SH-SY5Y (cell line): Measurements from ENCODE around the gene APOBEC3B.

Experiments used
- GATA2 ChIP-seq: IDR thresholded peaks from 2 replicates; pipeline ENCODE4 v1.6.1; 2011; ENCODE audit warnings: mild to moderate bottlenecking, low read depth, low read length
- GATA3 ChIP-seq: IDR thresholded peaks from 2 replicates; pipeline ENCODE4 v1.6.1; 2011; ENCODE audit warnings: low read depth, mild to moderate bottlenecking, low read length, moderate library complexity

APOBEC3B gene

DNA sequence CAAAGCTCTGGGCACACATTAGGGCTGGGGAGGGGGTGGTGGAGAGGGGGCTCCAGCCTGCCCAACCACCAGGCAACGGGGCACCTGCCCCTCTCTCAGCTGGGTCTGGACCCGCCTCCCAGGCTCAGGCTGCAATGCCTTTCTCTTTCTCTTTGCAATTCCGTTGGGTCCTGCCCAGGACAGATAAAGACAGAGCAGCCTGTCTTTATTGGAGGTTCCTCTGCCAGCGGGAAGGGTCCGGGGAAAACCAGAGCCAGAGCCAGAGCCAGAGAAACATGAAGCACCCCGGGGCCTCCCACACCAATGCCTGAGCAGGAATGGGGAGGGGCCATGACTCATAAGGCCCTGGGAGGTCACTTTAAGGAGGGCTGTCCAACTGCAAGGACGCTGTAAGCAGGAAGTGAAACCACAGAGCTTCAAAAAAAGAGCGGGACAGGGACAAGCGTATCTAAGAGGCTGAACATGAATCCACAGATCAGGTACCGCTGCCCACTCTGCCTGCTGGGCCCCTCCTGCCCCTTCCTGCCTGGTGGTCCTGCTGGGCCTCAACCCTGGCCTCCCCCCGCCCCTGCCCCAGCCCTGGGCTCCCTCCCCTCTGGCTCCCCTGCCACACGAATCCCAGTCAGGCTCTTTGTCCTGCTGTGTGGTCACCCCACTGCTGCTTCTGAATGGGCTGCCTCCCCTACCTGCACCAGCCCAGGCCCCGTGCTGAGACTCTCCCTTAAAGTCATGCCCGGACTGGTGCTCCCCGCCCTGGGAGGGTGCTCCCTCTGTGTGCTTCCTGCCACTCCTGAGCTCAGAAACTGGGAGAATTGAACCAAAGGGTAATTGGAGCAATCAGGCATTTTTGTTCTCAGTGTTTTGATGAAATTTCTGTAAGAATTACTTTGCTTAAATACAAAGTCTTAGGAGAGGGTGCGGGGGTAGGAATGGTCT, at the start of gene APOBEC3B:
TSS of gene APOBEC3B (plus strand) at position 356 of the 936 bp plus-strand sequence. CDS start at position 463, 107 bp downstream.
- TF ChIP-seq GATA2 = no peak
- TF ChIP-seq GATA3 = no peak

DNA sequence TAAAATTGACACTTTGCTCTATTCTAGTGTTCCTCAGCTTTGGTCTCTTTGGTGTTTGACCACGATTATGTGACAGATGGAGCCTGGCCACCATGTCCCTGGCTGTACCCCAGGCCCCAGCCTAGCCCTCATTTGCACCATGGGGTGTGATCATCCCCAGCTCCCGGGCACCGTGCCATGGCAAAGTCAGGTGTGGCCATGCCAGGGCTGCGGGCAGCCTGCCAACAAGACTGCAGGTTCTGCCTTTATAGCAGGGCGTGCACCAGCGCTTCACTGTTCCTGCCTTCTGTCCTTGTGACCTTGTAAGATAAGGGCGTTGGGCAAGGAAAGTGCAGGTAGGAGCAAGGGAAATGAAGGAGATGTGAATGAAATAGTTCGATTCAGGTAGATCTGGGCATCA, 47.1 kb upstream of the APOBEC3B start:
- TF ChIP-seq GATA3 (no peak), GATA2 (no peak)

DNA sequence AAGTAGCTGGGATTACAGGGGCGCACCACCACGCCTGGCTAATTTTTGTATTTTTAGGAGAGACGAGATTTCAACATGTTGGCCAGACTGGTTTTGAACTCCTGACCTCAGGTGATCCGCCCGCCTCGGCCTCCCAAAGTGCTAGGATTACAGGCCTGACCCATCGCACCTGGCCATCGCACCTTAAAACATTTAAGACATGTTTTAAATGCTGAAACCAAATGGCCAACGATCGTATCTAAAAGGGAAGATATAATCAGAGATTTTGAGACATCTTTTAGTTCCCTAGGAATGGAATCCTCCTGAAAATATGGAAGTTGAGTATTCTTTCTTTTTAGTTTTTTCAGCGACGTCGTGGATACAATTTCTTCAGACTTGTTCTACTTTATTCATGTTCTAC, 46.5 kb upstream of the APOBEC3B start:
- TF ChIP-seq GATA3 = no peak
- TF ChIP-seq GATA2 = no peak

DNA sequence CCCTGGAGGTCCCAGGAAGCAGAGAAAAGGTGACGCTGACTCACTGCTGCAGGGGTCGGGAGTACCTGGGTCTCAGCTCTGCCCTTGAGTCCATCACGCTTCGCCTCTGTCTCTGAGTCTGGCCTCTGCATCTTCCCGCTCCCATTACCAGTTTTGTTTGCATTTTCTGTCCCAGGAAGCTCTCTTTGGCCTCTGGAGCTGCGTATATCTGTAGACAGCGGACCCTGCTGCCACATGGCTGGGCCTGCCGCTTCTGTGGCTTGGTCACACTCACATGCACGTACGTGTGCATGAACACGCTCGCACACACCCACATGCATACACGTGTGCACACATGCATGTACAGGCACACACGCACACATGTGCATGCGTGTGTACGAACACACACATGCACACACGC, 45.6 kb upstream of the APOBEC3B start:
- TF ChIP-seq GATA2 = no peak
- no peak for TF ChIP-seq GATA3

DNA sequence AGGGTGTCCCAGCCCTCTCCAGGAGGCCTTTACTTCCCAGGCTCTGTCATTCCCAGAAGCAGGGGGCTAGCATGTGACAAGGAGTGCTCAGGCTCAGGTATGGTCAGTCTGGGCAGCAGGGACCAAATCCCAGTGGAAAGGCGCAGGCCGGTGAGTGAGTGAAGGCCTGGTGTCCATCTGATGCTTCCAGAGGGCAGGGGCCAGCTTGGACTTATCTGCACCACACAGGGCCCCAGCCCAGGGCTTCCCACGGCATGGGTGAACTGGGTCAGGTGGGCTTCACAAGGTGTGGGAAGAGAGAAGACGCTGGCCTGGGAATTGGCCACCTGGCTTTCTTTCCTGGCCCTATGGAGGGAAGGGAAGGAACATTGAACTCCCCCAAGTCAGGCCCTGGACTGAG, 45.1 kb upstream of the APOBEC3B start:
- no peak for TF ChIP-seq GATA2
- TF ChIP-seq GATA3 = no peak

DNA sequence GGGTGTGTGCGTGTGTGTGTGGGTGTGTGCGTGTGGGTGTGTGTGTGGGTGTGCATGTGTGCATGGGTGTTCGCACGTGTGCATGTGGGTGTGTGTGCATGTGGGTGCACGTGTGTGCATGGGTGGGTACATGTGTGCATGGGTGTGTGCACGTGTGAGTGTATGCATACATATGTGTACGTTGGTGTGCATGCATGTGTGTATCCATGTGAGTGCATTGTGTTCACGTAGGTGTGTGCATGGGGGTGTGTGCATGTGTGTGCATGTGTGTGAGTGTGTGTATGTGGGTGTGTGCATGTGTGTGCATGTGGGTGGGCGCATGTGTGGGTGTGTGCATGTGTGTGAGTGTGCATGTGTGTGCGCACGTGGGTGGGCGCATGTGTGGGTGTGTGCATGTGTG, 44.6 kb upstream of the APOBEC3B start:
- TF ChIP-seq GATA2 (no peak), GATA3 (no peak)

DNA sequence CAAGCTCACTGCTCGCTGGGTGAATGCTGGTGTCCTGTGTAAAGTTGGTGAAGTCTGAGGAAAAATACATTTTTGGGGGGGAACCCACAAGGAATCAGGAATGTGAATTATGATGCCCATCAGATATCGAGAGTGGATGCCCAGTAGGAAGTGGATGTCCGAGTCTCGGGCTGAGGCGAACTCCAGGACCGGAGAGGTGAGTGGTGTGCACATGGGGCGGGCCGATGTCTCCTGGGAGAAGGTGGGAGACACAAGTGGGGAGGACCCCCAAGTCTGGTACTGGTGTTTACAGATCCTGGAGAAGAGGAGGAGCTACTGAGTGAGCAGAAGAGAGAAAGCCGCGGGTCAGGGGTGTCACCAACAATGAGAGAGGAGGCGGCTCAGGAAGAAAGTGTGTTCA, 43.9 kb upstream of the APOBEC3B start:
- TF ChIP-seq GATA2 (no peak), GATA3 (no peak)

DNA sequence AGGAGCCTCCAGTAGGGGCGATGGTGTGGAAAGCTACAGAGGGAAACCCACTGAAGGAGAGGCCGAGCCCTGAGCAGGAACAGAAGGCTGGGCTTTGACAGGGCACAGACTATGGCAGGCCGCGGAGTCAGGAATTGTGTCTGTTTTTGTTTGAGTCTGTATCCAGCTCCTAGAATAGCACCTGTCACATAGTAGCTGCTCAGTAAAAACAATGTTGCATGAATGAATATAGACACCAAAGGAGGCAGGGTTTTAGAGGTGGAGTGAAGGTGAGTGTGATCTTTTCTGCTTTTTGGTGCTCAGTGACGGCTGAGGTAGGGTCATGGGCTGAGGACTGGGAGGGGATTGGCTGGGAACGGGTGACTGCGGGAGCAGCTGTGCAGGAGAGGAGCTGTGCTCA, 43.2 kb upstream of the APOBEC3B start:
- TF ChIP-seq GATA3 (no peak), GATA2 (no peak)

DNA sequence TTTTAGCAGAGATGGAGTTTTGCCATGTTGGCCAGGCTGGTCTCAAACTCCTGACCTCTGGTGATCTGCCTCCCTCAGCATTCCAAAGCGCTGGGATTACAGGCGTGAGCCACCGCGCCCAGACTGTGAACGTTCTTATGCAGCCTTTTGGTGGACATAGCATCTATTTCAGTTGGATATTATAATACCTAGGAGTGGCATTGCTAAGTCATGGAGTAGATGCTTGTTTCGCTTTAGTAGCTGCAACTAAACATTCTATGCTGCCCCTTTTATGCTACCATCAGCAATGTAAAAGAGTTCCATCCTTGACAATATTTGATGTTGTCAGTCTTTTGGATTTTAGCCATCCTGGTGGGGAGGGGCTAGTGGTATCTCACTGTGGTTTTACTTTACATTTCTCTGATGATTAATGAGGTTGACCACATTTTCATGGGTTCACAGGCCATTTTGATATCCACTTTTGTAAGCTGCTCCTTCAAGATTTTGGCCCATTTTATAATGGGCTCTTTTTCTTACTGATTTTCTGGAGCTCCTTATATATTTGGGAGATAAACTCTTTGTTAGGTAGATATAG, 41.2 kb upstream of the APOBEC3B start:
- TF ChIP-seq GATA3 (no peak), GATA2 (no peak)

DNA sequence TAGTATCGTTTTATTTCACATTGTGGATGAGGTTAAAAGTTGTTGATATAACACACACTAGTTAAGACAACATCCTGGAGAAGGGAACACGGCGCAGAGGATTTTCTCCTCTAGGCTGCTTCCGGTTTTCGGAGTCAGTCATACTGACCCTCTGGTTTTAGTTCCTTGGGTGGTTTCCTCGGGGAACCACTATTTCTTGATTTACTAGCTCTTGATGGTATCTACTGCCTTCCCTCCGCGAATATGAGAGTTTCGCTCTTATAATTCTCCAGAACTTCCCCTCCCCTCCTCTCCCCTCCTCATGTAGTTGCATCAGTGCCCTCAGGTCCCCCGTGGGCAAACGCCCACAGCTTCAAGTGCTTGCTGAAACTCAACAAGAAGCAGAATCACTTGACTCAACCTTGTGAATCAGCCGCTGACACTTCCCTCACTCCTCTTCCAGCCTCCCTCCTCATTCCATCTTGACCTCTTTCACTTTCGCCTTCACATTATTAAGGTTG, 40.6 kb upstream of the APOBEC3B start:
- TF ChIP-seq GATA2 (no peak), GATA3 (no peak)

DNA sequence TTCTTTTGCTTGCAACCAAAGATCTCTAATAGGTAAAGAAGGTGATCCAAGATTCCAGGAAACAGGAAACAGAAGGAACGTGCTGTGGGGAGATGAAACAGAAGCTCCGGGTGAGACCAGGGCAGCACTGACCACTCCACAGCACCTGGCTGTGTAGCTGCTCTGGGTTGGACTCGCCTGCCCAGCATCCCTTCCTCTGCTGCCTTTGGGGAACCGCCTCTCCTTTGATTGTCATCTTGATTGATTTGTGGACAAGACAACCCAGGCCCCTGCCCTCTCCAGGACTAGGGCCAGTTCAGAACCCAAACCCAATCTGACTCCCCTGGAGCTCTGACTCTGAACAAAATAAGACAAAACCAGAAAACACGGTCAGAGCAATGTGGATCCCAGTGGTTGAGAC, 39.4 kb upstream of the APOBEC3B start:
- no peak for TF ChIP-seq GATA3

DNA sequence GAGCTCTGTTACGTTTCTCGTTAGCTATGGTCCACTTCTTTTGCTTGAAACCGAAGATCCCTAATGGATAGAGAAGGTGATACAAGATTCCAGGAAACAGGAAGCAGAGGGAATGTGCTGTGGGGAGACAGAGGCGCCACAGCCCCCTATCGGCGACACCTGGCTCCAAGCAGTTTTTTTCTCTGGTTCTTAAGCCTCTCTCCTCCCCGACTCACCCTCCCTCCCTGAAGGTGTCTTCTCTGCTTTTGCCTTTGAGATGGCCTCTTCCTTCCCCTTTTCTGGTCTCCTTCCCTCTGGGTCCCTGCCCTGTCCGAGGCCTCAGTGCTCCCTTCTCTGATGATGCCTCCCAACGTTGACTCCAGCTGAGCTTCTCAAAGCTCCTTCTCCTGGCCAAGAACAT, 38.9 kb upstream of the APOBEC3B start:
- TF ChIP-seq GATA2 (no peak), GATA3 (no peak)

DNA sequence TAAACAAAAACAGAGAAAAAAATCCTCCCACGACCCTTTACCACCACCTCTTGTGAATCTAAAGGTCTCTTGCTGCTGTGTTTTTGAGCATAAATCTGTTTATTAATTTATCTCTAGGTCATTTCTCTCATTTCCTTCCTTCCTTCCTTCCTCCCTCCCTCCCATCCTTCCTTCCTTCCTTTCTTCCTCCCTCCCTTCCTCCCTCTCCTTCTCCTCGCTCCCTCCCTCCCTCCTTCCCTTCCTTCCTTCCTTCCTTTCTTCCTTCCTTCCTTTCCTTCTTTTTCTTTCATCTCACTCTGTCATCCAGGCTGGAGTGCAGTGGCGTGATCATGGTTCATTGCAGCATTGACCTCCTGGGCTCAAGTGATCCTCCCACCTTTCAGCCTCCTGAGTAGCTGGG, 38.3 kb upstream of the APOBEC3B start:
- TF ChIP-seq GATA2 (no peak), GATA3 (no peak)

DNA sequence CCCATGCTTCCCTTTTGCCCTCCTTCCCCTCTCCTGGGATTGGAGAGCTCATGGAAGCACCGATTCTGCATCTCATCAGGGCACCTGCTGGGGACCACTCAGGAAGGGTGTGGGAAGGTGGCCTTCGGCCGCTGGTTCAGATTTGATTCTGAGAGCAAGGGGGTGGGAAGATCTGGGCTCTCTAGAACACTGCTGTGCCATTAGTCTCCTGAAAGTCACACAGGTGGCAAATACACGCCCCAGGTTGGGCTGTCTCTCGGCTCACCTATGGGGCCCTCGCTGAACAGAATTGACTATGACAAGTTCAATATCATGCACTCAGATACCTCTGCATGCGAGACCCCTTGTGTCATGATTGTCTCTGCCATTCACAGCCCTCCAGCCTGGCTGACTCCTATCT, 37.5 kb upstream of the APOBEC3B start:
- no peak for TF ChIP-seq GATA2
- TF ChIP-seq GATA3 = no peak

DNA sequence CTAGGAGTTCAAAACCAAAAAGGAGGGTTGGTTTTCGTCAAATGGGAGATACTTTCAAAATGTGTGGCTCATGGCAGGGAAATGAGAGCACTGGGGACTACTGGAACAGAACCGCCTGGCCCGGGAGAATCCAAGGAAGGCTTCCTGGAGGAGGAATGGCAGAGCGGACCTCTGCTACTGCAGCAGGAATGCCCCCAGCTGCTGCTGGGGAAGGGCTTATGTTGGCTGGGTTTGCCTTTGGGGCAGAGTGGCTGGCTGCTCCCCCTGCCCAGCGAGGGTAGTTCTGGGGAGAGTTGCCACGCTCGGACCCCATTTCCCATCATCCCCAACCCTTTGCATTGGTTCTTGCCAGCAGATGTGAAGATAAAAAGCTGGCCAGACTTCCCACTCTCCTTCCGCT, 35.4 kb upstream of the APOBEC3B start:
- TF ChIP-seq GATA2 = no peak
- no peak for TF ChIP-seq GATA3
